Measurements from ENCODE around the gene C8G.

Gene C8G

GRCh38 chr9:136926154-136926704 is 18.8 kb upstream of the C8G start:
- H3K4me3 ChIP-seq (ENCODE audit: low read depth, low read length) = no peak overlapping the region
- TF ChIP-seq, protein P1, sequence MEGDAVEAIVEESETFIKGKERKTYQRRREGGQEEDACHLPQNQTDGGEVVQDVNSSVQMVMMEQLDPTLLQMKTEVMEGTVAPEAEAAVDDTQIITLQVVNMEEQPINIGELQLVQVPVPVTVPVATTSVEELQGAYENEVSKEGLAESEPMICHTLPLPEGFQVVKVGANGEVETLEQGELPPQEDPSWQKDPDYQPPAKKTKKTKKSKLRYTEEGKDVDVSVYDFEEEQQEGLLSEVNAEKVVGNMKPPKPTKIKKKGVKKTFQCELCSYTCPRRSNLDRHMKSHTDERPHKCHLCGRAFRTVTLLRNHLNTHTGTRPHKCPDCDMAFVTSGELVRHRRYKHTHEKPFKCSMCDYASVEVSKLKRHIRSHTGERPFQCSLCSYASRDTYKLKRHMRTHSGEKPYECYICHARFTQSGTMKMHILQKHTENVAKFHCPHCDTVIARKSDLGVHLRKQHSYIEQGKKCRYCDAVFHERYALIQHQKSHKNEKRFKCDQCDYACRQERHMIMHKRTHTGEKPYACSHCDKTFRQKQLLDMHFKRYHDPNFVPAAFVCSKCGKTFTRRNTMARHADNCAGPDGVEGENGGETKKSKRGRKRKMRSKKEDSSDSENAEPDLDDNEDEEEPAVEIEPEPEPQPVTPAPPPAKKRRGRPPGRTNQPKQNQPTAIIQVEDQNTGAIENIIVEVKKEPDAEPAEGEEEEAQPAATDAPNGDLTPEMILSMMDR (IDR thresholded peaks at IDR 0.05; ENCODE audit: low read depth, low read length, missing control alignments) = peak; percentile 31
- no peak for DNase-seq (ENCODE audit: low read depth)

DNA sequence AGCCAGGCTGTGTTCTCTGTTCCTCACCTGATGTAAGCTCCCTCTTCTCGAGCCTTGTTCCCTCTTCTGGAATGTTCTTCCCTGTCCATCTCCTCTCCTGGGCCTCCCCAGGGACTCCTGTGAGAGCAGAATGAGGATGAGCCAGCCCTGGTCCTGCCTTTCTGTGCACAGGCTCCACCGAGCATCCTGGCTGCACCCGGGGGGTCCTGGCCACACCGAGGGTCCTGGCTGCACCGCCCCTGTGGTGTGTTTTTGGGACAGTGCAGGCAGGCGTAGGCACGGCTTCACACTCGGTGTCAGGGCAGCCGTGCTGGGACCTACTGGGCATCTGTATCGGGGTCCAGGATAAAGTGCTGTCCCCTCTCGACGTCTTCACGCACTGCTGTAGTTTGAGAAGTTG is 18.3 kb upstream of the C8G start:
- TF ChIP-seq, protein P1 (IDR thresholded peaks at IDR 0.05; ENCODE audit: low read depth, low read length, missing control alignments) = no peak
- H3K4me3 ChIP-seq (ENCODE audit: low read depth, low read length) = no peak overlapping the region
- no peak for DNase-seq (ENCODE audit: low read depth)

DNA sequence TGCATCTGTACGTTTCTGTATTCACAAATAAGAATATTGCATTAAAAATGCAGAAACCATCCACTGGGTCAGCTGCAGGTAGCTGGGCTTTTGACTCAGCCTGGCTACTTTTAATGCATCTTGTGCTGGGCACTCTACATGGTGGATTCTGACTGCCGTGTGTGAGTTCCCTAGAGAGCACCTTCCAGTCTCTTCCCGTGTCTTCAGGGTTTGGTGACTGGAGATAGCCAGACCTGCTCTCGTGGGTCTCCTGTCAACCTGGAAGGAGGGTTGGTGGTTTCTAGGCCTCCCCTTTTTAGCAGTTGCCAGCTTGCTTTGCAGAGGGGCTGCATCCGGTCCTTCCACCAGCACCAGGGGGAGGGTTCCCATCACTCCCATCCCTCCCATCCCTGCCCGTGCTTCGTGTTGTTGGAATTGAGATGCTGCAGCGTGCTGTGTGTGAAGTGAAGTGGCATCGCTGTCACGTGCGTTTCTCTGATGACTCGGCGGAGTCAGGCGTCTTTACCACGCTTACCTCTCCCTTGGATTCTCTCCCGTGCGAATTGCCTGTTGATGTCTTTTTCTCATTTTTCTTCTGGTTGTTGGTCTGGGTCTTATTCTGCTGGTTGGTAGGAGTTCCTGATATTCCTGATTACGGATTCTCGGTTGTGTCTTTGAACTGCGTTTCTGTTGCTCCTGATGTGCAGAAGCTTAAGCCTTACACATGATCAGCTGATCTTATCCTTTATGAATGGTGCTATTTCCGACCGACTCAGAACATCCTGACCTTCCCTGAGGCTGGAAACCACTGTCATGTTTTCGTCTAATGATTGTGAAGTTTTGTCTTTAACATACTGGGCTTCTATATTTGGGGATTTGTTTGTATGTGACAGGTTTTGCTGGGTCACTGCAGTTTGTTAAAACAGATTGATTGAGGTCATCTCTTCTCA is 17.4 kb upstream of the C8G start:
- TF ChIP-seq, protein P1 (IDR thresholded peaks at IDR 0.05; ENCODE audit: low read depth, low read length, missing control alignments) = no peak
- no peak overlapping the region for H3K4me3 ChIP-seq (ENCODE audit: low read depth, low read length)
- DNase-seq (ENCODE audit: low read depth) = no peak

DNA sequence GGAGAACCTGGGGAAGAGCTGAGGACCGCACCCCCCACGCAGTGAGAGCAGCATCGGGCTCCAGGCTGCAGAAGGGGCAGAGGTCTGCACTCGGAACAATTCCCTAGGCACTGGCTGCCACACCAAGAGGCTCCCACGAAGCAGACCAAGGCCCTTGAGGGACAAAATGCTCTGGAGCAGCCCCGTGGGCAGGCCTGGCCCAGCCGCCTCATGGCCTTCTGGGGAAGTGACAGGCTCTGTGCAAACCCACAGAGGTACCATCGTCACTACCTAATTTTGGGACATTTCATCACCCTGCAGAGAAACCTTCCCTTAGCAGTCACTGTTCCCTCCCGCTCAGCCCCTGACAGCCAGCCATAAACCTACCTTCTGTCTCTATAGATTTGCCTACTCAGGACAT is 16.5 kb upstream of the C8G start:
- TF ChIP-seq, protein P1 (IDR thresholded peaks at IDR 0.05; ENCODE audit: low read depth, low read length, missing control alignments) = no peak
- DNase-seq (ENCODE audit: low read depth) = no peak
- no peak overlapping the region for H3K4me3 ChIP-seq (ENCODE audit: low read depth, low read length)

- no peak for DNase-seq (ENCODE audit: low read depth)
- TF ChIP-seq, protein P1 (IDR thresholded peaks at IDR 0.05; ENCODE audit: low read depth, low read length, missing control alignments) = no peak
- no peak overlapping the region for H3K4me3 ChIP-seq (ENCODE audit: low read depth, low read length)
Measured at GRCh38 chr9:136930014-136930413, 15.0 kb upstream of the C8G start.

DNA sequence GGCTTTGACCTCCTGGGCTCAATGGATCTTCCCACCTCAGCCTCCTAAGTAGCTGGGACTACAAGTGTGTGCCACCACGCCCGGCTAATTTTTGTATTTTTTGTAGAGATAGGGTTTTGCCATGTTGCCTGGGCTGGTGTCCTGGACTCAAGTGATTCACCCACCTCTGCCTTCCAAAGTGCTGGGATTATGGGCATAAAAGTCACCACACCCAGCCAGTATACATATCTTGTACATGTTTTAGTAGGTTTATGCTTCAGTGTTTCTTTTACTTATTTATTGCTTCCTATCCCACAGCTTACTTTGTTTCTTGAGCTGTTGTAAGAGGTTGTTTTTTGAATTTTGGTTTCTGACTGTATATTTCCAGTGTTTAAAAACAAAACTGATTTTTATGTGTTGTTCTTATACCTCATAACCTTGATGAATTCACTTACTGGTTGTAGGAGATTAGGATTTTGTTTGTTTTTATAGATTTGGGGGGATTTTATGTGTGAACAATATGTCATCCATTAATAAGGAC is 13.4 kb upstream of the C8G start:
- H3K4me3 ChIP-seq (ENCODE audit: low read depth, low read length) = no peak overlapping the region
- DNase-seq (ENCODE audit: low read depth) = no peak
- TF ChIP-seq, protein P1 (IDR thresholded peaks at IDR 0.05; ENCODE audit: low read depth, low read length, missing control alignments) = no peak
